BLaER1 treated with 17β-estradiol and CSF1 and Interleukin-3, amounts not matched to agents 10 nM and 100 nM (cell line): ENCODE results near the gene UPF1.

Experiments
- H3K27ac ChIP-seq, 11 experiments: shearing (Covaris generic); formaldehyde crosslinking; 2 replicates each; pipeline ENCODE4 v1.8.1; 2022
- H3K27me3 ChIP-seq, 11 experiments: shearing (Covaris generic); formaldehyde crosslinking; 2 replicates each; pipeline ENCODE4 v1.8.1; 2022
- H3K36me3 ChIP-seq, 11 experiments: shearing (Covaris generic); formaldehyde crosslinking; 2 replicates each; pipeline ENCODE4 v1.8.1; 2022
- H3K4me1 ChIP-seq, 10 experiments: shearing (Covaris generic); formaldehyde crosslinking; 2 replicates each; pipeline ENCODE4 v1.8.1; 2022
- H3K4me2 ChIP-seq, 11 experiments: shearing (Covaris generic); formaldehyde crosslinking; 2 replicates each; pipeline ENCODE4 v1.8.1; 2022
- H3K4me3 ChIP-seq, 10 experiments: shearing (Covaris generic); formaldehyde crosslinking; 2 replicates each; pipeline ENCODE4 v1.8.1; 2022
- H3K9ac ChIP-seq, 11 experiments: shearing (Covaris generic); formaldehyde crosslinking; 2 replicates each; pipeline ENCODE4 v1.8.1; 2022
- H3K9me3 ChIP-seq, 11 experiments: shearing (Covaris generic); formaldehyde crosslinking; replicated peaks in 1 of 11; 2 replicates each; pipeline ENCODE4 v1.8.1; 2022
- H4K20me1 ChIP-seq, 11 experiments: shearing (Covaris generic); formaldehyde crosslinking; 2 replicates each; pipeline ENCODE4 v1.8.1; 2022
- Cebpa-rat ChIP-seq, 11 experiments: shearing (Covaris generic); IDR thresholded peaks; 2 replicates each; pipeline ENCODE4 v1.8.1; 2022

The UPF1 gene

DNA sequence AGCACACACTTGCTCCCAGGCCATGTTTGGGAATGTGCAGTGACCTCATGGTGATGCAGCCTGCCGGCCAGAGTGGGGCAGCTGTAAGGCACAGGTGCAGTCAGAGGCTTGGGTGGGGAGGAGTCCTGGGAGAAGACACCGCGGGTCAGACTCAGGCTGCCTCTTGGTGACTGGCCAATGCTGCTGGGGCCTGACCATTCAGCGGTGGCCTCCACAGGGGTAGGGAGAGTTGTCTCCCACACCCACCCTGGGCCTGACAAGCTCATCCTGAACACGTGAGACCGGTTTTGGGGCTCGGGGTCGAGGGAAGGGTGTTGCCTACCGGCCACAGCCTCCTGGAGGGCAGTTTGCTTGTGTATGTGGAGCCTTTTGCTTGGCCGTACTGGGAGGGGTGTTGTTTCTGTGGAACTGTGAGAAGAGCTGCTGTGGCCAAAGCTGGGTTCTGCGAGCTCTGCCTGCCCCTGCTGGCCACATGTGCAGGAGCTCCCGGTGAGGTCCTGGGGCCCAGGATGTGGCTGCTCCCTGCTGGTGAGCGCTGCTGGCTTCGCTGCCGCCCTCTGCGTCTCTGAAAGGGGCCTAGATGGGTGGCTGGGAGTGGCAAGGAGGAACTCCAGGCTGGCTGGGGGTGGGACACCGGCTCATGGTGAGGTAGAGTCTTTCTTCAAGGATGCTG is 22.1 kb downstream of the UPF1 start:
- 0 out of 22 replicates have a peak overlapping the region, but pooled peaks of 1 of the 11 experiments have one; percentile 18 for H3K9ac ChIP-seq
- H3K4me2 ChIP-seq = no peak overlapping the region
- H4K20me1 ChIP-seq = peaks cover 94 to 98% (median 97%) of the 10 kb centered on the region in 11 experiments; a peak in 21 of 22 replicates
- no peak overlapping the region for H3K27ac ChIP-seq
- peaks cover 19 to 32% (median 24%) of the 10 kb centered on the region in 10 experiments for H3K4me1 ChIP-seq
- no peaks in the 10 kb centered on the region for H3K9me3 ChIP-seq
- no peak for TF ChIP-seq Cebpa-rat (IDR thresholded peaks at IDR 0.05)
- no peak overlapping the region for H3K4me3 ChIP-seq
- H3K27me3 ChIP-seq = no peaks in the 10 kb centered on the region
- H3K36me3 ChIP-seq = peaks cover 92 to 100% (median 98%) of the 10 kb centered on the region in 11 experiments

GRCh38 chr19:18854982-18855381 is 23.2 kb downstream of the UPF1 start:
- no peak for TF ChIP-seq Cebpa-rat (IDR thresholded peaks at IDR 0.05)
- no peak overlapping the region for H3K9ac ChIP-seq
- H3K4me1 ChIP-seq = peaks cover 19 to 32% (median 24%) of the 10 kb centered on the region in 10 experiments
- H3K36me3 ChIP-seq = peaks cover 98 to 100% (median 99%) of the 10 kb centered on the region in 11 experiments
- H3K4me3 ChIP-seq = no peak overlapping the region
- no peaks in the 10 kb centered on the region for H3K27me3 ChIP-seq
- H3K9me3 ChIP-seq = no peaks in the 10 kb centered on the region
- no peak overlapping the region for H3K4me2 ChIP-seq
- H4K20me1 ChIP-seq = peaks cover 94 to 98% (median 97%) of the 10 kb centered on the region in 11 experiments; a peak in 21 of 22 replicates
- no peak overlapping the region for H3K27ac ChIP-seq

DNA sequence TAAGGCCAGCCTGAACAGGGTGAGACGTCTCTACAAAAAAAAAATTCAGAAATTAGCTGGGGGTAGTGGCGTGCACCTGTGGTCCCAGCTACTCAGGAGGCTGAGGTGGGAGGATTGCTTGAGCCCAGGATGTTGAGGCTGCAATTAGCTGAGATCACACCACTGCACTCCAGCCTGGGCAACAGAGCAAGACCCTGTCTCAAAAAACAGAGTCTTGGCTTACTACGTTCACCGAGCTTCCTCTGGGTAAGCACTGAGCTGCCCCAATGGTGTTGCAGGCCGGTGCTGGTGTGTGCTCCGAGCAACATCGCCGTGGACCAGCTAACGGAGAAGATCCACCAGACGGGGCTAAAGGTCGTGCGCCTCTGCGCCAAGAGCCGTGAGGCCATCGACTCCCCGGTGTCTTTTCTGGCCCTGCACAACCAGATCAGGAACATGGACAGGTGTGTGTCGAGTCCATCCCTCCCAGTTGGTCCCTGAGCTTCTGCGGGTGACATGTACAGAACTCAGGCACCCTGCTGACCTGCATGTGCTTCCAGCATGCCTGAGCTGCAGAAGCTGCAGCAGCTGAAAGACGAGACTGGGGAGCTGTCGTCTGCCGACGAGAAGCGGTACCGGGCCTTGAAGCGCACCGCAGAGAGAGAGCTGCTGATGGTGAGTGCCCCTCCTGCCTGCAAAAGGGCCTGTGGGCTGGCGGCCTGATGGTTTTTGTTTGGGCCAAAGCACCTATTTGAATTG is 24.1 kb downstream of the UPF1 start:
- Histone ChIP-seq H3K9ac (no peak overlapping the region), H4K20me1 (peaks cover 94 to 98% (median 97%) of the 10 kb centered on the region in 11 experiments; a peak in 21 of 22 replicates), H3K9me3 (no peaks in the 10 kb centered on the region)

GRCh38 chr19:18856385-18857126 is 24.8 kb downstream of the UPF1 start:
- Histone ChIP-seq H3K9ac (no peak overlapping the region), H3K27me3 (no peaks in the 10 kb centered on the region)

More for the DNA sequence above, 24.1 kb downstream of the UPF1 start:
- no peak overlapping the region for H3K27ac ChIP-seq
- no peak for TF ChIP-seq Cebpa-rat (IDR thresholded peaks at IDR 0.05)
- H3K36me3 ChIP-seq = peaks cover 98 to 100% (median 99%) of the 10 kb centered on the region in 11 experiments
- no peaks in the 10 kb centered on the region for H3K27me3 ChIP-seq
- peaks cover 24 to 33% (median 26%) of the 10 kb centered on the region in 10 experiments for H3K4me1 ChIP-seq
- H3K4me3 ChIP-seq = no peak overlapping the region
- H3K4me2 ChIP-seq = no peak overlapping the region

DNA sequence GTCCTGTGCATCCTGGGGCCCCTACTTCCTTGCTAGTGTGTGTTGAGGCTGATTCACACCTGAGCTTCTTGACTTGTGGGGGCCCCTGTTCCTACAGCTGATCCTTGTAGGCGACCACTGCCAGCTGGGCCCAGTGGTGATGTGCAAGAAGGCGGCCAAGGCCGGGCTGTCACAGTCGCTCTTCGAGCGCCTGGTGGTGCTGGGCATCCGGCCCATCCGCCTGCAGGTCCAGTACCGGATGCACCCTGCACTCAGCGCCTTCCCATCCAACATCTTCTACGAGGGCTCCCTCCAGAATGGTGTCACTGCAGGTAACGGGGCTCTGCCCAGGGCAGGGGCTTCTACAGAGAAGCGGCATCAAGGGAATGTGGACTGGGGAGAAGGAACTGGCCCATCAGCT is 25.5 kb downstream of the UPF1 start:
- H3K36me3 ChIP-seq = peaks cover 98 to 100% (median 99%) of the 10 kb centered on the region in 11 experiments
- H3K27me3 ChIP-seq = no peaks in the 10 kb centered on the region
- no peak overlapping the region for H3K9ac ChIP-seq
- peaks cover 86 to 98% (median 96%) of the 10 kb centered on the region in 11 experiments; a peak in 21 of 22 replicates for H4K20me1 ChIP-seq
- H3K9me3 ChIP-seq = no peaks in the 10 kb centered on the region
- no peak for TF ChIP-seq Cebpa-rat (IDR thresholded peaks at IDR 0.05)
- H3K27ac ChIP-seq = no peak overlapping the region
- peaks cover 31 to 42% (median 37%) of the 10 kb centered on the region in 10 experiments for H3K4me1 ChIP-seq
- no peak overlapping the region for H3K4me2 ChIP-seq
- no peak overlapping the region for H3K4me3 ChIP-seq

More at GRCh38 chr19:18856385-18857126, 24.8 kb downstream of the UPF1 start:
- Histone ChIP-seq H3K4me2 (no peak overlapping the region), H3K9me3 (no peaks in the 10 kb centered on the region), H4K20me1 (peaks cover 91 to 98% (median 97%) of the 10 kb centered on the region in 11 experiments; a peak in 21 of 22 replicates), H3K27ac (no peak overlapping the region), H3K36me3 (peaks cover 98 to 100% (median 99%) of the 10 kb centered on the region in 11 experiments), H3K4me3 (no peak overlapping the region), H3K4me1 (peaks cover 25 to 41% (median 34%) of the 10 kb centered on the region in 10 experiments)
- no peak for TF ChIP-seq Cebpa-rat (IDR thresholded peaks at IDR 0.05)

DNA sequence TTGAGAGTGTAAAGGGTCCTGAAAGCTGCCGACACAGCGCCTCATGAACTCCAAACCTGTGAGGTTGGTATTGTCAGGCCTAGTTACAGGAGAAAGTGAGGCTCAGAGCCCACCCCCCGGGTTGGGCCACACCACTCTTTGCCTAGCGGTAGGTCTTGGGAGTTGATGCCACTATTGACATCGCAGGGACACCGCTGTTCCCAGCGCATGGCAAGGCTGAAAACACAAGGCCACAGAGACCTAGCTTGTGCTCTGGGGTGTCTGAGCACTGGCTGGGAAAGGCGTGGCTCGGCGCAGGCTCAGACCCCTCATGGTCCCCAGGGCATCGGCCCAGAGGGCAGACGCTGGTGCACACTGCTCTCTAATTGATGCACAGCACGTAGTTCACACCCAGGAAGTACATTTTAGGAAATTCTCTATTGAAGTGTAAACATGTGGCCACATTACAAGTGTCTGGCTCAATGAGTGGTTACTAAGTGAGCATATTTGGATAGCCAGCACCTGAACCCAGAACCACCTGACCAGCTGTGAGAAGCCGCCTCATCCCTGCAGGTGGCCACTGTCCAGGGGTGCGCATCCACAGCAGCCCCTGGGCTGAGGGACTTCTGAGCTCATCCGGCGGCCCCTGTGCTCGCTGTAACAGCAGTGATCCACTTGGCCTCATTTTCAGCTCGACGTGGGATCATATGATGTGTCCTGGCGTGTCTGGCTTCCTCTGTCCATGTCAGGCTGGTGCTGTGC is 27.3 kb downstream of the UPF1 start:
- no peaks in the 10 kb centered on the region for H3K9me3 ChIP-seq

DNA sequence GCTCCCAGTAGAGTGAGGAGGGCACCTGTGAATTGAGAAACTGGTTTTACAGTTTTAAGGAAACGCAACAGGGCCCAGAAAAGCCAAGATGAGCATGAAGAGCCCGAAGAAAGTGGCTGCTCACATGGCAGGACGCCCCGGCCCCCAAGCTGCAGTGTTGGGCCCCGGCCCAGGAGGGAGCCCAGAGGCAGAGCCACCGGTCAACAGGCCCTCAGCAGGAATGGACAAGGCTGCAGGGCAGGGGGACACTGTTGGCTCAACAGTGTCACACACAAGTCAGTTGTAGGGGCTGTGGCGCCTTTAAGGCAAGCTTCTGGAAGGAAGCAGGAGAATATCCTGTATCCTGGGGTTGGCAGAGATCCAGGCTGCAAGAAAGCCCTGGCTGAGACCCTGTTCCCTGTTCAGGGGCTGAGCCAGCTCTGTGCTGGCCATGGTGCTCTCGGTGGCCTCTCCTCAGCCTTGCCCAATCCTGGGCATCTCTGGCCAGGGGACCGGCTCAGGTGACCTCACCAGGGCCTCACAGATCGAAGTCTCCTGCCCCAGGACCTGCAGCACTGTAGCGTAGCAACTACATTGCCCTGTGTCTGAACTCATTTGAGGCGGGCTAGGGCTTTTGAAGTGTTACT is 28.0 kb downstream of the UPF1 start:
- peaks cover 31 to 42% (median 37%) of the 10 kb centered on the region in 10 experiments for H3K4me1 ChIP-seq
- H3K9me3 ChIP-seq = no peaks in the 10 kb centered on the region
- no peaks in the 10 kb centered on the region for H3K27me3 ChIP-seq
- peak overlapping the region in 7 of 11 experiments; percentile 7 to 38 (median 21); a peak in 7 of 22 replicates for H3K9ac ChIP-seq
- H3K4me3 ChIP-seq = no peak overlapping the region
- H3K4me2 ChIP-seq = peak overlapping the region; percentile 13 to 65 (median 46); a peak in 16 of 22 replicates
- peak overlapping the region in 3 of 11 experiments; percentile 5 to 14 (median 13); a peak in 4 of 22 replicates for H3K27ac ChIP-seq
- peaks cover 78 to 100% (median 94%) of the 10 kb centered on the region in 11 experiments; a peak in 21 of 22 replicates for H4K20me1 ChIP-seq
- peaks cover 100% of the 10 kb centered on the region in 11 experiments for H3K36me3 ChIP-seq
- no peak for TF ChIP-seq Cebpa-rat (IDR thresholded peaks at IDR 0.05)

More for the DNA sequence above, 27.3 kb downstream of the UPF1 start:
- Histone ChIP-seq H3K27me3 (no peaks in the 10 kb centered on the region), H3K4me3 (no peak overlapping the region), H3K27ac (peak overlapping the region in 1 of 11 experiments; percentile 5; a peak in 2 of 22 replicates), H4K20me1 (peaks cover 84 to 100% (median 95%) of the 10 kb centered on the region in 11 experiments; a peak in 21 of 22 replicates), H3K4me2 (peak overlapping the region in 7 of 11 experiments; percentile 16 to 65 (median 50); a peak in 12 of 22 replicates), H3K36me3 (peaks cover 100% of the 10 kb centered on the region in 11 experiments), H3K9ac (peak overlapping the region in 9 of 11 experiments; percentile 17 to 38 (median 22); a peak in 6 of 22 replicates), H3K4me1 (peaks cover 31 to 42% (median 37%) of the 10 kb centered on the region in 10 experiments)
- TF ChIP-seq Cebpa-rat (IDR thresholded peaks at IDR 0.05) = no peak
